ENCODE results near the gene GTF2IRD1. TPM values are rescaled to one million over a fixed set of nuclear protein-coding genes. Genes with fewer than 3 reads are reported as not detected.
"Not testable (repeated sequence)": the region's sequence is repeated elsewhere in the genome, so short reads cannot be mapped to it uniquely, and the experiment has no call there.

The GTF2IRD1 gene
- total RNA-seq, 2 donors from 2014 or later = 2.3 to 3.5 TPM

GRCh38 chr7:74563639-74564038, 109.9 kb downstream of the GTF2IRD1 start:
- not testable (repeated sequence) for ATAC-seq; DNase-seq; H3K4me3 Mint-ChIP-seq; H3K36me3 Mint-ChIP-seq (ENCODE audit: low read depth); H3K27me3 Mint-ChIP-seq; H3K27ac Mint-ChIP-seq; H3K9me3 ChIP-seq (ENCODE audit: control insufficient read depth, low read length, poor library complexity, severe bottlenecking)
- H3K4me1 Mint-ChIP-seq = peaks cover 11% of the 10 kb centered on the region

DNA sequence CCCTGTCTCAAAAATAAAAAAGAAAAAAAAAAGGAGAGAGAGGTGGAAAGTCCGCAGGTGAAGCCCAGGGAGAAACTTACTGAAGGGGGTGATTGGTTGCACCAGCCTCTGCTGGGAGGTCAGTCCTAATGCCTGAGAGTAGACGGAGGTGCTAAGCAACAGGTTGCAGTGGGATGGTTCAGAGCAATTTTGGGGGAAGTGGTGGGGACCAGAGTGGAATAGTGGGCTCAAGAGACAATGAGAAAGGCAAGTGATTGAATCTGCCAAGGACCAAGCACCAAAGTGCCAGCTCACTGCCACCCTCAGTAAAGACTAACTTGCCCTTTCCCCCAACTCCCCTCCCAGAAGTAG, 113.6 kb downstream of the GTF2IRD1 start:
- Mint-ChIP-seq H3K4me1 (peaks cover 32% of the 10 kb centered on the region), H3K27me3 (no peaks in the 10 kb centered on the region), H3K27ac (peak overlapping the region; percentile 77), H3K4me3 (no peak overlapping the region), H3K36me3 (ENCODE audit: low read depth) (no peaks in the 10 kb centered on the region)
- ATAC-seq = no peak
- DNase-seq = no peak
- H3K9me3 ChIP-seq (ENCODE audit: control insufficient read depth, low read length, poor library complexity, severe bottlenecking) = no peaks in the 10 kb centered on the region

DNA sequence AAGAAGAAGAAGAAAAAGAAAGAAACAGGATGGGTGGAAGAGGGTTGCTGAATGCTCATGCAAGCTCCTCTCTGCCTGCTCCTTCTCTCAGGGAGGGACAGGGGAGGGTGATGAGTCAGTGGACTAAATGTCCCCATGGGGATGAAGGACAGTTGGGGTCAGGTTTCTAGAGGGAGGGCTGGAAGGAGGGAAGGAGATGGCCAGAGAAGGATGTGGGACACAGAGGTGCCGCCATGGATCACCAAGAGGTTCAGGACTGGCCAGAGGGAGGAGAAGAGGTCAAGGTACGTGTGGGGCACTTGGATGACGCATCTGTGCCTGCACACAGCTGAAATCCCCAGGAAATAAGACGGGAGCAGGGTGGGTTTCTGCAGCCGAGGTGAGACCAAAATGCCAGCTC, 115.0 kb downstream of the GTF2IRD1 start:
- Mint-ChIP-seq H3K4me3 (peak overlapping the region; percentile 55), H3K4me1 (peaks cover 40% of the 10 kb centered on the region), H3K27ac (peak overlapping the region; percentile 98), H3K36me3 (ENCODE audit: low read depth) (no peaks in the 10 kb centered on the region), H3K27me3 (no peaks in the 10 kb centered on the region)
- H3K9me3 ChIP-seq (ENCODE audit: control insufficient read depth, low read length, poor library complexity, severe bottlenecking) = no peaks in the 10 kb centered on the region
- no peak for ATAC-seq
- no peak for DNase-seq

GRCh38 chr7:74569501-74570075, 115.9 kb downstream of the GTF2IRD1 start:
- no peaks in the 10 kb centered on the region for H3K9me3 ChIP-seq (ENCODE audit: control insufficient read depth, low read length, poor library complexity, severe bottlenecking)
- H3K36me3 Mint-ChIP-seq (ENCODE audit: low read depth) = no peaks in the 10 kb centered on the region
- DNase-seq (peak in 2 of 3 donors; percentile 31 to 39), ATAC-seq (peak; percentile 83)
- no peaks in the 10 kb centered on the region for H3K27me3 Mint-ChIP-seq
- peak overlapping the region; percentile 88 for H3K4me3 Mint-ChIP-seq
- peaks cover 40% of the 10 kb centered on the region for H3K4me1 Mint-ChIP-seq
- peak overlapping the region; percentile 98 for H3K27ac Mint-ChIP-seq

GRCh38 chr7:74570533-74571156, 116.9 kb downstream of the GTF2IRD1 start:
- Mint-ChIP-seq H3K27me3 (no peaks in the 10 kb centered on the region), H3K27ac (peak overlapping the region; percentile 98), H3K4me3 (no peak overlapping the region), H3K36me3 (ENCODE audit: low read depth) (peaks cover 3% of the 10 kb centered on the region), H3K4me1 (peaks cover 43% of the 10 kb centered on the region)
- H3K9me3 ChIP-seq (ENCODE audit: control insufficient read depth, low read length, poor library complexity, severe bottlenecking) = no peaks in the 10 kb centered on the region
- ATAC-seq = no peak
- DNase-seq = no peak

DNA sequence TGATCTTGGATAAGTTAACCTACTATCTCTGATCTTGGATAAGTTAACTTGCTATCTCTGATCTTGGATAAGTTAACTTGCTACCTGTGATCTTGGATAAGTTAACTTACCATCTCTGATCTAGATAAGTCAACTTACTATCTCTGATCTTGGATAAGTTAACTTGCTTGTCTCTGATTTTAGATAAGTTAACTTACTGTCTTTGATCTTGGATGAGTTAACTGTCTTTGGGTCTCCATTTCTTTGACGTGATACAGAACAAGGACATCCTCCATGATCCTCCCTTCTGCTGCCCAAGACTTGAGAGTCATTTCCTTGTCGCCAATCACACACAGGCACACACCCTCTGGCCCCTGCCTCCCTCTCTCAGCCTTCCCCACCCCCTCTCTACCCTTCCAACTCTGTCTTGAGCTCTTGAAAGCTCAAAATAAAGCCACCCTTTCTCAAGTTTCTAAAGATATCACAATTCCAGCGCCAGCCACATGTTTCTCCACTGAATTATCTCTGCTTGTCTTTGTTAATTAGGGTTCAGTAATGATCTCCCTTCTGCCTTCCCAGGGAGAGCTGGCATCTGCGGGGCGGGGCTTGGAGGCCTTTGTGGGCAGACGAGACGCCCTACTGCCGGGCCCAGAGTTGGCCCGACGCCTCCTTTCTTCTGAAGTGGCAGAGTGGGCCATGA, 118.7 kb downstream of the GTF2IRD1 start:
- peak overlapping the region; percentile 2 for H3K4me3 Mint-ChIP-seq
- peak overlapping the region; percentile 98 for H3K27ac Mint-ChIP-seq
- H3K9me3 ChIP-seq (ENCODE audit: control insufficient read depth, low read length, poor library complexity, severe bottlenecking) = no peaks in the 10 kb centered on the region
- no peaks in the 10 kb centered on the region for H3K27me3 Mint-ChIP-seq
- peaks cover 3% of the 10 kb centered on the region for H3K36me3 Mint-ChIP-seq (ENCODE audit: low read depth)
- peaks cover 42% of the 10 kb centered on the region for H3K4me1 Mint-ChIP-seq
- DNase-seq (no peak), ATAC-seq (no peak)

DNA sequence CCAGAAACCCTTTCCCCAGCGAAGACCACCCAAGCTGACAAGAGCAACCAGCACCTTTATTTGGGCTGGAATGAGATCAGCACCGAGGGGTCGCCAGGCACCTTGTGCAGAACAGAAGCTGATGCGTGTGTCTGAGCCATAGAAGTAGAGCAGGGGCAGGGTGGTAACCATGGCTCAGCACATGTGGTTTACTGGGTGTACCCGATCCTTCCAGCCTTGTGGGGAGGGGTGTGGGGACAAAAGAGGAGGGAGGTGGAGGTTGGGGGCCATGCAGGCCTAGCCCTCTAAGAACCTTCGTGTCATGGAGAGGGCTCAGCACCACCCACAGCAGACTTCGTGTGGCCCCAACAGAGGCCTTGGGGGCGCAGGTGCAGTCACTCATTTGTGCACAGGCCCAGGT, 119.8 kb downstream of the GTF2IRD1 start:
- DNase-seq (no peak), ATAC-seq (no peak)
- no peaks in the 10 kb centered on the region for H3K27me3 Mint-ChIP-seq

GRCh38 chr7:74575083-74575784, 121.5 kb downstream of the GTF2IRD1 start:
- ATAC-seq = no peak
- no peaks in the 10 kb centered on the region for H3K9me3 ChIP-seq (ENCODE audit: control insufficient read depth, low read length, poor library complexity, severe bottlenecking)
- Mint-ChIP-seq H3K4me3 (no peak overlapping the region), H3K27me3 (no peaks in the 10 kb centered on the region), H3K4me1 (peaks cover 20% of the 10 kb centered on the region), H3K27ac (no peak overlapping the region), H3K36me3 (ENCODE audit: low read depth) (peaks cover 3% of the 10 kb centered on the region)
- DNase-seq = no peak

More for the DNA sequence above, 119.8 kb downstream of the GTF2IRD1 start:
- H3K4me1 Mint-ChIP-seq = peaks cover 36% of the 10 kb centered on the region
- H3K27ac Mint-ChIP-seq = no peak overlapping the region
- H3K9me3 ChIP-seq (ENCODE audit: control insufficient read depth, low read length, poor library complexity, severe bottlenecking) = no peaks in the 10 kb centered on the region
- H3K36me3 Mint-ChIP-seq (ENCODE audit: low read depth) = peaks cover 3% of the 10 kb centered on the region
- no peak overlapping the region for H3K4me3 Mint-ChIP-seq

- H3K4me3 Mint-ChIP-seq = no peak overlapping the region
Observed at GRCh38 chr7:74575811-74576210, 122.1 kb downstream of the GTF2IRD1 start.

DNA sequence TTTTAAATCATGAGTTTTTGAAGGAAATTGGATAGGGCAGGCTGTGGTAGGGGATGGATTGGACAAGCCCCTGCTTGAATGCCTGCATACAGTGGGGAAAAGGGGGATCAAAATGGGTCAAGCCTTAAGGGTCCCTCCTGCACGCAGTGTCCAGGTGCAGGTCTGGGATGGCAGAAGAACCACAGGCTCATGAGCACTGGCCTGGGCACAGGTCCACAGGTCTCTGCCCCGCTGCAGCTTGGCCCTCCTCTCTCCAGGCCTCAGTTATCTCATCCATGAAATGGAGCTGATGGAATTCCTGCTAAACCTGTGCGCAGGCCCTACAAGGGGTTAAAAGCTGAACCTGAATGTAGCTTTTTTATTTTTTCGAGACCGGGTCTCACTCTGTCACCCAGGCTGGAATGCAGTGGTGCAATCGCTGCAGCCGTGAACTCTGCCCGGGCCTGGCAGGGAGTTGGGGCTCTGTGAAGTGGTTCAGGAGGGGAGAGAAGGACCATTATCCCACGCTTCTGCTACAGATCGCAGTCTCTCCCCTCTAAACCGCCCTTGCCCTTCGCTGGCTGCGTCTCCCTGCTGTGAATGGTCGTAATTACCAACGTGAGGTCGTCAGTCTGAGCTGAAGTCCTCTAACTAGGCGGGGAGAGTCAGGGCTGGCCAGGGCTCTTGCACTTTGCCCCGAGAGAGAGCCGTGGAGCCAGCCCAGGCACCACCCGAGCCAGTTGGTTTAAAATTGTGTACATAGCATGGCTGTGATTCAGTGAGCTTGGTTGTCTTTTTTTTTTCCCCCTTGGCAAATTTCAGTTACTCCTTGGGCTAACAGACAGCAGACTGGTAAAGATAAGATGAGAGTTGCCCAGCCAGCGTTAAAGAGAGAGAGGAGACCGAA, 126.3 kb downstream of the GTF2IRD1 start:
- DNase-seq = no peak
- no peak for ATAC-seq
- no peak overlapping the region for H3K27ac Mint-ChIP-seq

More at GRCh38 chr7:74575811-74576210, 122.1 kb downstream of the GTF2IRD1 start:
- no peaks in the 10 kb centered on the region for H3K9me3 ChIP-seq (ENCODE audit: control insufficient read depth, low read length, poor library complexity, severe bottlenecking)
- no peak for ATAC-seq
- no peak for DNase-seq
- peaks cover 3% of the 10 kb centered on the region for H3K36me3 Mint-ChIP-seq (ENCODE audit: low read depth)
- H3K4me1 Mint-ChIP-seq = peaks cover 18% of the 10 kb centered on the region
- no peaks in the 10 kb centered on the region for H3K27me3 Mint-ChIP-seq
- no peak overlapping the region for H3K27ac Mint-ChIP-seq

DNA sequence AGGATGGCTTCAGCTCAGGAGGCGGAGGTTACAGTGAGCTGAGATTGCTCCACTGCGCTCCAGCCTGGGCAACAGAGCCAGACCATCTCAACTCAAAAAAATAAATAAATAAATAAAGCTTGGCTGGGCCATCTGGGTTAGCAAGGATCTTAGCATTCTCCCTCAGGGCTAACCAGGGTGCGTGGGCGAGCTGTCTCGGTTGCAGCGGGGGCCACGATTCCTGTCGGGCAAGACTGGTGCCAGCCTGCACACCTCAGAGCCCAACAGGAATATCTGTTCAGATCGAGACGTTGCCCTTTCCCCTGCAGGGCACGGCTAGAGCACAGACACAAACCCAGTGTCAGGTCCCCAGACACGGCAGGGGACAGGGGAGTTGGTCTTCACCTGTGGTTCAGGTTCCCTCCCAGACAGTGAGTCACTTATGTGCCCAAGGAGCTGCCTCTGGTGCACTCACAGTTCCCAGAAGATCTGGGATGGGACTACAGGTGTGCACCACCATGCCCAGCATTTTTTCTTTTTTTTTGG, 128.3 kb downstream of the GTF2IRD1 start:
- Mint-ChIP-seq H3K27ac (no peak overlapping the region), H3K4me3 (no peak overlapping the region), H3K36me3 (ENCODE audit: low read depth) (no peaks in the 10 kb centered on the region), H3K4me1 (peaks cover 3% of the 10 kb centered on the region), H3K27me3 (no peaks in the 10 kb centered on the region)
- H3K9me3 ChIP-seq (ENCODE audit: control insufficient read depth, low read length, poor library complexity, severe bottlenecking) = no peaks in the 10 kb centered on the region
- DNase-seq = no peak
- no peak for ATAC-seq

More for the DNA sequence above, 126.3 kb downstream of the GTF2IRD1 start:
- H3K9me3 ChIP-seq (ENCODE audit: control insufficient read depth, low read length, poor library complexity, severe bottlenecking) = no peaks in the 10 kb centered on the region
- H3K36me3 Mint-ChIP-seq (ENCODE audit: low read depth) = peaks cover 3% of the 10 kb centered on the region
- H3K27me3 Mint-ChIP-seq = no peaks in the 10 kb centered on the region
- peaks cover 6% of the 10 kb centered on the region for H3K4me1 Mint-ChIP-seq
- no peak overlapping the region for H3K4me3 Mint-ChIP-seq

DNA sequence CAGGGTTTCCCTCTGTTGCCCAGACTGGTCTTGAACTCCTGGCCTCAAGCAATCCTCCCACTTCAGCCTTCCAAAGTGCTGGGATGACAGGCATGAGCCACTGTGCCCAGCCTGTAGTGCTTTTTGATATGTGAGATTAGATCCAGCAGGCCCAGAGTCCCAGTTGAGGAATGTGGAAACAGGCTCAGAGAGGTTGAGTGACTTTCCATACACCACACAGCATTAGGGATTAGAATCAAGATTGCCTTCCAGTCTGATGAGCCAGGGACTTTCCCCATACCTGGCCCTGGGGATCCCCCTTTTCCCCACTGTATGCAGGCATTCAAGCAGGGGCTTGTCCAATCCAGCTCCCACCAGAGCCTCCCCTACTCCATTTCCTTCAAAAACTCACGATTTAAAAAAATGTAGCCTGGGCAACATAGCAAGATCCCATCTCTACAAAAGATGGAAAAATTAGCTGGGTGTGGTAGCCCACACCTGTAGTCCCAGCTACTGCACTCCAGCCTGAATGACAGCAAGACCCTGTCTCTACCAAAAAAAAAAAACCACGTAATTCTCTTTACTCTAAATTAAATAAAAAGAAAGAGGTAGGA, 128.8 kb downstream of the GTF2IRD1 start:
- no peak overlapping the region for H3K4me3 Mint-ChIP-seq
- H3K27ac Mint-ChIP-seq = no peak overlapping the region
- H3K27me3 Mint-ChIP-seq = no peaks in the 10 kb centered on the region
- no peaks in the 10 kb centered on the region for H3K36me3 Mint-ChIP-seq (ENCODE audit: low read depth)
- ATAC-seq = no peak
- no peaks in the 10 kb centered on the region for H3K9me3 ChIP-seq (ENCODE audit: control insufficient read depth, low read length, poor library complexity, severe bottlenecking)
- no peak for DNase-seq
- no peaks in the 10 kb centered on the region for H3K4me1 Mint-ChIP-seq
